Adrenal gland (tissue), 12 donors: Measurements from ENCODE around the gene KBTBD4. TPM values are rescaled to one million over a fixed set of nuclear protein-coding genes. Genes with fewer than 3 reads are reported as not detected.
"Not testable (repeated sequence)": the region's sequence is repeated elsewhere in the genome, so short reads cannot be mapped to it uniquely, and the experiment has no call there.

ENCODE experiments used
- DNase-seq, 7 donors: peaks; one replicate each; pipeline ENCODE4 v3.0.0-alpha.2; 2019 to 2020
- H3K27ac ChIP-seq, 5 donors: fragments of 200-600 bp; sonication (generic) in 4 of 5; 1 replicate in 3 of 5; 2 replicates in 2 of 5; pipeline versions ENCODE4 v1.5.1 to v1.8.0; 2016 to 2020; ENCODE audit warnings: mild to moderate bottlenecking in 1 of 5
- H3K27me3 ChIP-seq: fragments of 200-600 bp; 2 replicates; pipeline ENCODE4 v1.8.0; 2021
- H3K36me3 ChIP-seq, 2 donors: fragments of 200-600 bp; replicated peaks in 1 of 2; 1 replicate in 1 of 2; 2 replicates in 1 of 2; pipeline versions ENCODE4 v1.5.1 to v1.8.0; 2018 to 2022
- H3K4me1 ChIP-seq, 2 donors: fragments of 200-600 bp; replicated peaks in 1 of 2; 1 replicate in 1 of 2; 2 replicates in 1 of 2; pipeline versions ENCODE4 v1.5.1 to v1.8.0; 2018 to 2021
- H3K4me3 ChIP-seq, 4 donors: fragments of 200-600 bp; sonication (generic) in 3 of 4; one replicate each; pipeline ENCODE4 v1.5.1; 2016 to 2018
- H3K9me3 ChIP-seq, 3 donors: fragments of 200-600 bp; sonication (generic) in 1 of 3; replicated peaks in 1 of 3; 1 replicate in 2 of 3; 2 replicates in 1 of 3; pipeline versions ENCODE4 v1.5.1 to v1.8.0; 2016 to 2021
- CTCF ChIP-seq, 6 experiments: fragments of 450-650 bp in 4 of 6; fragments of 200-600 bp in 2 of 6; sonication (generic) in 1 of 6; IDR thresholded peaks; 1 replicate in 5 of 6; 2 replicates in 1 of 6; pipeline versions ENCODE4 v1.5.1 to v1.8.0; 2016 to 2021; ENCODE audit warnings: antibody characterized with exemption in 6 of 6, mild to moderate bottlenecking in 2 of 6, moderate library complexity in 1 of 6
- POLR2A ChIP-seq, 2 donors: fragments of 450-650 bp; IDR thresholded peaks; one replicate each; pipeline ENCODE4 v1.6.1; 2017; ENCODE audit warnings: antibody characterized with exemption in 2 of 2, mild to moderate bottlenecking in 2 of 2, moderate library complexity in 1 of 2
- WGBS, 4 donors: extraction: QIAGEN DNeasy Blood & Tissue Kit in 2 of 4; methylation state at CpG; one replicate each; pipeline versions ENCODE4 v1.1.5 to v1.1.7; 2013 to 2017; 5-methylcytosine and 5-hydroxymethylcytosine counted together
- intact Hi-C, 2 donors: fragments of 100-400 bp; cut with DNase I; formaldehyde crosslinking; loops; one replicate each; pipeline versions ENCODE4 v1.14.1 to v1.15.0; 2022 to 2023
- polyA plus RNA-seq, 3 donors: library from polyadenylated mRNA; stranded (reverse); fragments of 200-250 nt in 2 of 3; fragments of 350-450 nt in 1 of 3; fragmentation: Illumina TruSeq in 1 of 3; extraction: RNeasy Lipid Tissue Mini Kit (QIAGEN cat#74804) in 1 of 3; gene quantifications; one replicate each; pipeline ENCODE4 v1.2.3, GENCODE V29; 2013 to 2014
- total RNA-seq, 9 donors: library from RNA; depleted of rRNA in 4 of 9; stranded (reverse); fragments of >200 nt in 4 of 9; fragments of 120-200 nt in 1 of 9; fragmentation: NEBNext Ultra II Directional in 1 of 9; extraction: Animal tissue kit (Norgen Biotek cat#: 25700) in 1 of 9; gene quantifications; one replicate each; pipeline versions ENCODE4 v1.1.0 to v1.2.4, GENCODE V29; 2013 to 2023
- donor health status: healthy with polysubstance abuse.
- donor health status: Bipolar disorder and iron deficiency.
- donor health status: DM: yes; HTN: yes; CAD: no.
- donor health status: DM: no; HTN: no; CAD: no.
- donor health status: DM: no; HTN: no; CAD: no.
- donor health status: DM: yes; HTN: yes; CAD: no.

The KBTBD4 gene
- total and polyA plus RNA-seq, 12 donors: 8.2 to 32.7 (median 25.6) TPM

GRCh38 chr11:47532597-47533213, 46.1 kb downstream of the KBTBD4 start:
- H3K4me1 ChIP-seq: peaks cover 27 to 69% of the 10 kb centered on the region in 2 donors
- 82 to 86% (median 83%) methylated on average over 2 of the region's 2 CpGs for WGBS, 4 donors
- H3K27me3 ChIP-seq: no peaks in the 10 kb centered on the region
- peak overlapping the region in 1 of 5 donors; percentile 10 for H3K27ac ChIP-seq
- H3K36me3 ChIP-seq: no peaks in the 10 kb centered on the region
- no peak for DNase-seq
- H3K4me3 ChIP-seq: no peak overlapping the region
- intact Hi-C loops: no loop called here
- H3K9me3 ChIP-seq: no peaks in the 10 kb centered on the region
- TF ChIP-seq POLR2A (IDR thresholded peaks at IDR 0.05): no peak
- no peak for TF ChIP-seq CTCF (IDR thresholded peaks at IDR 0.05)

GRCh38 chr11:47531666-47532065, 47.1 kb downstream of the KBTBD4 start:
- H3K27ac ChIP-seq: peak overlapping the region in 1 of 5 donors; percentile 46
- intact Hi-C loops: no loop called here
- H3K4me1 ChIP-seq: peaks cover 25 to 58% of the 10 kb centered on the region in 2 donors
- H3K36me3 ChIP-seq: no peaks in the 10 kb centered on the region
- no peaks in the 10 kb centered on the region for H3K27me3 ChIP-seq
- no peak for TF ChIP-seq CTCF (IDR thresholded peaks at IDR 0.05)
- no peak for TF ChIP-seq POLR2A (IDR thresholded peaks at IDR 0.05)
- WGBS, 4 donors: 67 to 76% (median 73%) methylated on average over 3 of the region's 3 CpGs
- DNase-seq: no peak
- H3K9me3 ChIP-seq: no peaks in the 10 kb centered on the region
- H3K4me3 ChIP-seq: no peak overlapping the region

GRCh38 chr11:47530721-47531120, 48.0 kb downstream of the KBTBD4 start:
- intact Hi-C loops, H3K27me3 ChIP-seq, H3K36me3 ChIP-seq, H3K4me3 ChIP-seq, H3K9me3 ChIP-seq: not testable (repeated sequence)
- WGBS, 4 donors: 47 to 79% (median 63%) methylated on average over 9 of the region's 9 CpGs
- Histone ChIP-seq H3K4me1 (peaks cover 19 to 60% of the 10 kb centered on the region in 2 donors), H3K27ac (peak overlapping the region in 2 of 5 donors; percentile 46 to 50)
- peak in 5 of 7 donors; percentile 44 to 67 (median 49) for DNase-seq

GRCh38 chr11:47529951-47530350, 48.8 kb downstream of the KBTBD4 start:
- peaks cover 19 to 67% of the 10 kb centered on the region in 2 donors for H3K4me1 ChIP-seq
- intact Hi-C loops: no loop called here
- no peak overlapping the region for H3K4me3 ChIP-seq
- H3K27ac ChIP-seq: no peak overlapping the region
- no peak for DNase-seq
- H3K9me3 ChIP-seq: no peaks in the 10 kb centered on the region
- 94 to 98% (median 96%) methylated on average over 4 of the region's 4 CpGs for WGBS, 4 donors
- H3K27me3 ChIP-seq: no peaks in the 10 kb centered on the region
- no peaks in the 10 kb centered on the region for H3K36me3 ChIP-seq
- no peak for TF ChIP-seq POLR2A (IDR thresholded peaks at IDR 0.05)
- TF ChIP-seq CTCF (IDR thresholded peaks at IDR 0.05): no peak

GRCh38 chr11:47527186-47527585, 51.6 kb downstream of the KBTBD4 start:
- intact Hi-C loops: no loop called here
- Histone ChIP-seq H3K4me1 (peaks cover 31 to 66% of the 10 kb centered on the region in 2 donors), H3K27me3 (no peaks in the 10 kb centered on the region), H3K27ac (no peak overlapping the region), H3K36me3 (no peaks in the 10 kb centered on the region), H3K9me3 (no peaks in the 10 kb centered on the region), H3K4me3 (no peak overlapping the region)
- no peak for TF ChIP-seq CTCF (IDR thresholded peaks at IDR 0.05)
- no peak for TF ChIP-seq POLR2A (IDR thresholded peaks at IDR 0.05)
- WGBS, 4 donors: 72 to 96% (median 90%) methylated on average over 6 of the region's 6 CpGs
- DNase-seq: no peak

- H3K27ac ChIP-seq, H3K36me3 ChIP-seq, intact Hi-C loops, H3K4me3 ChIP-seq, H3K27me3 ChIP-seq, H3K9me3 ChIP-seq, DNase-seq: not testable (repeated sequence)
- peaks cover 26 to 63% of the 10 kb centered on the region in 2 donors for H3K4me1 ChIP-seq
- 92 to 95% (median 93%) methylated on average over 9 of the region's 9 CpGs for WGBS, 4 donors
These were observed 52.7 kb downstream of the KBTBD4 start for GRCh38 chr11:47526032-47526431.
